ENCODE results near the gene RUSC2. TPM values are rescaled to one million over a fixed set of nuclear protein-coding genes. Genes with fewer than 3 reads are reported as not detected.

Gene RUSC2
- total and polyA plus RNA-seq, 2 of the 4 experiments (the other 2 are of a cell fraction) = 17.4 to 35.4 TPM

- TF ChIP-seq RFX5 (IDR thresholded peaks at IDR 0.05; ENCODE audit: low read depth, low read length) (no peak), NFE2L2 (IDR thresholded peaks at IDR 0.05; ENCODE audit: low read depth, low read length) (no peak), RAD21 (IDR thresholded peaks at IDR 0.05; ENCODE audit: low read length) (no peak), USF2 (IDR thresholded peaks at IDR 0.05; ENCODE audit: low read depth, low read length) (no peak), POLR2A (IDR thresholded peaks at IDR 0.05; ENCODE audit: low read depth, low read length) (no peak)
- dilution Hi-C loops (cut with HindIII; ENCODE audit: low sequenced_read_pairs, unreplicated experiment) = no loop called here
- Histone ChIP-seq H3K27ac (ENCODE audit: insufficient read depth, low read length) (no peak overlapping the region), H3K4me1 (ENCODE audit: control insufficient read depth, insufficient read depth, low read length) (peaks cover 3% of the 10 kb centered on the region; the same call in 1 of the 2 replicates), H3K9me1 (ENCODE audit: insufficient read depth, low read length) (no peaks in the 10 kb centered on the region), H3K79me1 (ENCODE audit: low read depth in 1 of 2, low read length in 2 of 2) (peaks cover 18 to 74% of the 10 kb centered on the region in 2 experiments), H4K91ac (ENCODE audit: insufficient read depth, low read depth, low read length) (no peak overlapping the region), H2BK15ac (ENCODE audit: low read depth, low read length) (no peak overlapping the region), H3K27me3 (ENCODE audit: control insufficient read depth, insufficient read depth, low read length) (no peaks in the 10 kb centered on the region), H4K20me1 (ENCODE audit: insufficient read depth, low read length) (peaks cover 31% of the 10 kb centered on the region; the same call in 1 of the 2 replicates), H4K5ac (ENCODE audit: low read depth, low read length) (no peak overlapping the region), H3K36me3 (ENCODE audit: control insufficient read depth, insufficient read depth, low read length) (peaks cover 8% of the 10 kb centered on the region), H2BK5ac (ENCODE audit: low read depth, low read length, poor library complexity, severe bottlenecking) (no peak overlapping the region), H2AK5ac (ENCODE audit: low read depth, low read length) (no peak overlapping the region), H3K18ac (ENCODE audit: low read depth, low read length) (no peak overlapping the region), H3K4me2 (ENCODE audit: low read depth, low read length) (no peak overlapping the region), H2AFZ (replicated peaks; ENCODE audit: low read length, poor library complexity) (no peak overlapping the region), H3K4me3 (ENCODE audit: insufficient read depth, low read depth, low read length) (no peak overlapping the region), H3K9ac (ENCODE audit: low read depth, low read length) (no peak overlapping the region), H3K56ac (ENCODE audit: extremely low read depth, insufficient read depth, low read length) (no peak overlapping the region), H2BK120ac (ENCODE audit: low read depth, low read length) (no peak overlapping the region), H3K23ac (ENCODE audit: low read depth, low read length) (no peak overlapping the region), H2BK20ac (ENCODE audit: low read depth, low read length) (no peak overlapping the region), H3K4ac (ENCODE audit: low read depth, low read length) (no peak overlapping the region), H2AK9ac (replicated peaks; ENCODE audit: low read depth, low read length, poor library complexity) (no peak overlapping the region), H3K9me3 (ENCODE audit: control insufficient read depth, insufficient read depth, low read length) (no peaks in the 10 kb centered on the region), H4K8ac (ENCODE audit: low read depth in 2 of 2, low read length in 2 of 2) (no peak overlapping the region; a peak in 1 of 4 replicates), H3K14ac (replicated peaks; ENCODE audit: low read depth, low read length) (no peak overlapping the region)
- ATAC-seq (ENCODE audit: low read depth) (no peak), DNase-seq (no peak)
- in situ Hi-C loops (cut with MboI; ENCODE audit: low sequenced_read_pairs) = loop anchor here (10.0 kb wide), 1 partner anchor 155 kb away; the partner anchor contains the start of genes CCDC107, RMRP and SIT1
- WGBS, 2 experiments (ENCODE audit: extremely low coverage in 2 of 2, insufficient read length in 1 of 2) = no CpG with 5 or more reads among the region's 1 CpG
- ChIA-PET POLR2A (ENCODE audit: unreplicated experiment) (no interaction called here), CTCF (interaction anchor here (0.8 kb wide), 1 partner anchor 18 kb away, joined by 3 read pairs; no protein-coding TSS in a partner anchor)
- BruUV-seq (replicated peaks) = no TSS peak
- intact Hi-C loops (cut with micrococcal nuclease) = no loop called here
Measured at GRCh38 chr9:35500130-35500748, 10.3 kb downstream of the RUSC2 start.

Measured in IMR-90 (cell line).